NCI-H1105 (cell line): ENCODE data around the gene ZNF865.

Experiments used
- DNase-seq: peaks from one replicate; lab custom pipeline; 2025; lab: John Stamatoyannopoulos, UW

The ZNF865 gene

DNA sequence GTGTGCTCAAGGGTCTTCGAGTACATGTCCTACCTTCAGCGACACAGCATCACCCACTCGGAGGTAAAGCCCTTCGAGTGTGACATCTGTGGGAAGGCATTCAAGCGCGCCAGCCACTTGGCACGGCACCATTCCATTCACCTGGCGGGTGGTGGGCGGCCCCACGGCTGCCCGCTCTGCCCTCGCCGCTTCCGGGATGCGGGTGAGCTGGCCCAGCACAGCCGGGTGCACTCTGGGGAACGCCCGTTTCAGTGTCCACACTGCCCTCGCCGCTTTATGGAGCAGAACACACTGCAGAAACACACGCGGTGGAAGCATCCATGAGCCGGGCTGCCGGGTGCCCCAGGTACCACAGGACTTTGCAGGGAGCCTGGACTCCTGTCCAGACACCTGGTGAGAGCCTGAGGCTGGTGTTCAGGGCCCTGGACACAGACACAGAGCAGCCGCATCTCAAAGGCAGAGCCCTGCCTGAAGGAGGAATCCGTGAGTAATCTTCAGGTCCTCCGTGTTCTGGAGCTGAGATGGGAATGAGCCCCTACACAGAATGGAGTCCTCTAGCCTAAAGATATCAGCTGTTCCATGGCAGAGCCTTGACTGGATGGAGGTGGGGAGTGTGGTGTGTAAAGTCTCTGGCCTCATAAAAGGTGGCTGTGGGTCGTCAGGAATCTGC lies 39.5 kb downstream of the ZNF865 start:
- DNase-seq, result no peak

DNA sequence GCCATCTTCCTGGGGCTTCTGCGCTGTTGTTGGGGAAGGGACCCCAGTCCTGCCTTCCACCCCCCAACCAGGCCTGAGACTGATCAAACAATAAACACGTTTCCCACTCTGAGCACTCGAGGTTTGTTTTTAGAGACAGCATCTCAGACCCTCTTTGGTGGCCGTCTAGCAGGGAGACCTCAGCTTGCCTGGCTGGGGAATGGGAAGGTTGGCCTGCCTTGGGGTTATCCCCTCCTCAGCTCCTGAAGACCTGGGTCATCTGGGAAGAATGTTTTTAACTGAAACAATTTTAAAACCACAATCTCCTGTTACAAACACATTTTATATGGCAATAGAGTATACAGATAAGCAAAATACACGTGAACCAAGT lies 40.0 kb downstream of the ZNF865 start:
- DNase-seq, result no peak

DNA sequence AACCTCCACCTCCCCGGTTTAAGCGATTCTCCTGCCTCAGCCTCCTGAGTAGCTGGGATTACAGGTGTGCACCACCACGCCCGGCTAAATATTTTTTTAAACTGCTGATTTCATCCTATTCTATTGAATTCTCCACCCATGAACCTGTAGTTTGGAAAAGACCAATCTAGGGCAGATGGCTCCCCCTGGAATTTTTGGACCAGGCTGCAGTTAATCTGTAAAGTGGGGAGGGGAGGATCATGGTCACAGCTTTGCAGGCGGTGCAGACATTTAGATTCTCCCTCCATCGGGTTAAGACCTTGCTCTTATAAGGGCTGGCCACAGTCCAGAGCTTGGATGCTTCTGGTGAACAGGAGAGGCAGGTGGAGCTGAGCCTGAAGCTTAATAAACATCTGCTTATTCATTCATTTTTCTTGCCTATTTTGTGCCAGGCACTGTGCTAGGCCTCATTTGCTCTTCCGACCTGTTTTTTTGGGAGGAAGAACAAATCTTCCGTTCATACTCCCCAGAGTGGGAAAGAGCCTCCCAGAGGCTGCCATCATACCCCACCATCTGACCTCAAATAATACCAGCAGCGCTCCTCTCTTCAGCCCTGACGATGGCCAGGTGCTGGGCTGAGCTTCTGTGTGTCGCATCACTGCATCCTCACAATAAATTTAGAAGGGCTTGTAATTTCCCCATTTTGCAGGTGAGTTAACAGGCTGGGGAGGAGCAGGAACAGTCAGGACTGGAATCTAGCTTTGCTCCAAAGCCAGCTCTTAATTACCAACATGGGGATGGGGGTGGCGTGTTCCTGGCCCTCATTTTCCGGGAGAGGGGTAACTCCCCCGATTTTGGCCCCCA lies 41.7 kb downstream of the ZNF865 start:
- no peak for DNase-seq

DNA sequence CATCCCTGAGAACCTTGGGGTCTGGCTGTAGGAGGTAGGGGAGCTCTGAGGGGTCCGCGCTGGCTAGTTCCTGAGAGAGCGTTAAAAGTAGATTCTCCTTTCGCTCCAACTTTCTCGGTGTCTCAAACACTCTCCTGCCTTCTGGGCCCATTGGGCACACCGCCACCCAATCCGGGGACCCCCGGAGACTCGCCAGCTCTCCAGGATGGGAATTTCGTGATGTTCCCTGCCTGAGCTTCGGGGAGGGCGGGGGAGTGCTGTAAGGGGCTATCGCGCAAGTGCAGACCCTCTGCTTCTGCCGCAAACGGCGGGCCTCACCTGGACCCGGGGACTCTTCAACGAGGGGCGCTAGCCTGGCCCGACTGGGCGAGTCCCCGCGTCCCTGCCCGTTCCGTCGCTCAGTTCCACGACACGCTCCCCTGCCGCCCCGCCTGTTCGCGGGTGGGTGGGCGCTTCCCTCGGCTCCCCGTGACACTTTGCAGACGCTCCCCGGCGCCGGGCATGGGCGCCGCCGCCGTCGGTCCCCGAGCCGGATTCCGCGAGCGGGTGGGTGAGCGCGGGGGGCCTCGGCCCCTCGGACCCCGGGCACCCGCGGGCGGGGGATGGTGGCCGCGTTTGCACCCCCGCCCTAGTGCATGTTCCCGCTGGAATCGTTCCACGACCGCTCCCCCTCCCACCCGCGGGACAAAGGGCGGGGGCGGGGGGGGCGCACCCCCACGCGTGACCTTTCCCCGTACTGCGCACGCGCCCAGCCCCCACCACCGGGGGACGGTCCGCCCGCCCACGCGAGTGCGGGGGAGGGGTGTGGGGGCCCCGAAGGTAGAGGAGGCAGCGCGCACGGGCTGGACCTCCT lies 42.5 kb downstream of the ZNF865 start, which contains the start of gene CCDC106:
TSS of gene CCDC106 (plus strand) at position 481 of the 853 bp plus-strand sequence. CDS start 835 bp downstream, outside the sequence.
- peak; percentile 82 for DNase-seq

DNA sequence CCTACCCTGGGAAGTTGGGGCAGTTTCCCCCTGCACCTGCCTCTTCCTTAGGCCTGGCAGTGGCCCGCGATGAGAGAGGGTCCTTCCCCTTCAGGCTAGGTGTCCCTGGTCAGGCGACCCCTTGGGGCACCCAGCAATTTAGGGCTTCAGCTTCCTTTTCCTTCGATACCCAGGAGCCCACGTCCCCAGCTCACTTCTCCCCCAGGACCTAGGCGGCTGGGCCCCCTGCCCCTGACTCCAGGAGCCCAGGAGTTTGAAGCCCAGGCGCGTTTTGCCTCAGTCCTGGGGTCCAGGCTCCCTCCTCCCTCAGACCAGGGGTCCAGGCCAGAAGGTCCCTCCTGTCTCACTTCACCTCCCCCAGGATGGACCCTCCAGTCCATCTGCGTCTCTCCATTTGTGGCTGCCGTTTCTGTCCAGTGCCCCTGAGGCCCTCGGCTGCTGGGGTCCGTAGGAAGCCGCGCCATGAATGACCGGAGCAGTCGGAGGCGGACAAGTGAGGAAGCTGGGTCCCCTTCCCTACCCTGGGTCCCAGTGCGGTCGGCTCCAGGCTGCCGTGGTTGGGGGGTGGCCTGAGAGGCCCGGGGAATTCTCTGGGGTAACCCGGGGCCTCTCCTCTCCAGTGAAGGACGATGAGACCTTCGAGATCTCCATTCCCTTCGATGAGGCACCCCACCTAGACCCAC lies 43.3 kb downstream of the ZNF865 start:
- no peak for DNase-seq

DNA sequence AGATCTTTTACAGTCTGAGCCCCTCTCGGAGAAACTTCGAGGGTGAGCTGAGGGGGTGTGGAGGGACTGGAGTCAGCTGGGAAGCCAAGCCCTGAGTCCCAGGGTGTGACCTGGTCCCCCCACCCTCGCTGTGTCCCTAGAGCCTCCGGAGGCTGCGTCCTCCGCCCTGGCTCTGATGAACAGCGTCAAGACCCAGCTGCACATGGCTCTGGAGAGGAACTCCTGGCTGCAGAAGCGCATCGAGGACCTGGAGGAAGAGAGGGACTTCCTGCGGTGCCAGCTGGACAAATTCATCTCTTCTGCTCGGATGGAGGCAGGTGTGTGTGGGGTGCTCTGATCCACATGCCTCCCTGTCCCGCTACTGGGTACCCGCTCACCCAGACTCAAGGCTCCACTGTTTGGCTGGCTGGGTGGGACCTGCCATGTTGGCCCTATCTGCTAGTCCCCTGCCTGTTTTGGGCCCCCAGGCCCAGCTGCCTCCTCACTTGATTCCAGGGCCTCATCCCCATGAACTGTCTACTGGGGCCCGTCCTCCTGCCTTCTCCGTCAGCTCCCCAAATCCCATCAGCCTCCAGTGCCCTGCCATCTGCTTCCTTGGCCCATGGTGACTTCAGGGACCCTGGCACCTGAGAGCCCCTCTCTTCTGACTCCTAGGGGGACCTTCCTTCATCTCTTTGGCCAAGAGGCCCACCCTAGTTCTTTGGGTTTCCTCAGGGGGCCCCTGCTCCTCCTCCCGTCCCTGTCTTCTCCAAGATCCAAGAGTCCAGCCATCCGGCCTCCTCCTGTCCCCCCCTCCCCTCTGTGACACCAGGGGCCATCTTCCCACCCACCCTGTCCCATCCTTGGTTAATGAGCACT lies 44.0 kb downstream of the ZNF865 start:
- DNase-seq, result no peak

DNA sequence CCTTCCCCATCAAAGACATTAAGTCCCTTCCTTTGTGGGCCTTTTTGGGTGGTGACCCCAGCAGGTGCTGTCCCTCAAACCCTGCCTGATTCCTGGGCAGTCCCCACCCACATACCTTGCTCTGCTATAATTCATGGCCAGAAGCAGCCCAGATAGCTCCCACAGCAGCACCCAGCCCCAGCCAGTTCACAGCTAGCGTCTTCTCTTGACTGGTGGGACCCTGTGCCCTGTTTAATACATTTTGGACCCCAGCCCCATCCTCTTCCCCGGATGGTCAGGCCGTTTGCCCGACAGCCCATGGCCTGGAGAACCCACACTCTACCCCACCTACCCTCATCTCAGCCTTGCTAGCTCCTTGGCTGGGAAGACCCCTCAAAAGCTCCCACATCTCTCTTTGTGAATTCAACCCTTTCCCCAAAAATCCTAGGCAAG lies 44.7 kb downstream of the ZNF865 start:
- no peak for DNase-seq

DNA sequence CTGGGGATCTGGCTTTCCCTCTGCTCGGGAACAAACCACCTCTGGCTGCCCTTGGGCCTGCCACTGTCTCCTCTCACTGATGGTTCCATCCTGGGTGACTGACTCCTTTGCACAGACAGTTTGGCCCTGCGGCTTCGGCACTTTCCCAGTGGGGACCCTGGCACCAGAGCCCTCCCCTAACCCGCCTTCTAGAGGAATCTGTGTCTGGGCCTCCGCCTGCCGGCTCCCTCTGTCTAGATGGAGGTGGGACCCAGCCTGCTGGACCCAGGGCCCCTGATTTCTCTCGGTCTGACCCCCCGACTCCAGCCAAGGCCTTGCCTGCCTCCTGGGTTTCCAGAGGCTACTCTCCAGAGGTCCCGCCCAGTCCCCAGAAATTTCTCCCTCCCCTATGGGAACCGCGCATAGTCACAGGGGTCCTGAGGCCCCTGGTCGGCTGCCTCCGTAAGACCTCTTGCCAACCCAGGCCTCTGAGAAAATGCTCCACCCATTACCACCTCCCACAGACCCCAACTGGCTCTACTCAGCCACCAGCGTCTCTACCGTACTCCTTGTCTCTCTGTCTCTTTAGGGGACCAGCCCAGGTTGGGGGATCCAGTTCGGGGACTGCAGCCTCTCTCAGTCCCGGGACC lies 45.3 kb downstream of the ZNF865 start:
- DNase-seq, result no peak

DNA sequence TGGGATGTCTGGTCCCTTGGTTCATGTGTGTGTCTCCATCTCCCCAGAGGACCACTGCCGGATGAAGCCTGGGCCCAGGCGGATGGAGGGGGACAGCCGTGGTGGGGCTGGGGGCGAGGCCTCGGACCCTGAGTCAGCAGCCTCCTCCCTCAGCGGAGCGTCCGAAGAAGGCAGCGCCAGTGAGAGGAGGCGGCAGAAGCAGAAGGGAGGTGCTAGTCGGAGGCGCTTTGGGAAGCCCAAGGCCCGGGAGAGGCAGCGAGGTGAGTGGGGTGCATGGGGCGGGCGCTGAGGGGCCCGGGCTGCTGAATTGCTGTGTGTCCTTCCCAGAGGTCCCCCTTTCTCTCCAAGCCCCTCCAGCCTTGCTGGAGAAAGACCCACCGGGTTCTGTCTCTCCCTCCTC lies 45.8 kb downstream of the ZNF865 start:
- no peak for DNase-seq

DNA sequence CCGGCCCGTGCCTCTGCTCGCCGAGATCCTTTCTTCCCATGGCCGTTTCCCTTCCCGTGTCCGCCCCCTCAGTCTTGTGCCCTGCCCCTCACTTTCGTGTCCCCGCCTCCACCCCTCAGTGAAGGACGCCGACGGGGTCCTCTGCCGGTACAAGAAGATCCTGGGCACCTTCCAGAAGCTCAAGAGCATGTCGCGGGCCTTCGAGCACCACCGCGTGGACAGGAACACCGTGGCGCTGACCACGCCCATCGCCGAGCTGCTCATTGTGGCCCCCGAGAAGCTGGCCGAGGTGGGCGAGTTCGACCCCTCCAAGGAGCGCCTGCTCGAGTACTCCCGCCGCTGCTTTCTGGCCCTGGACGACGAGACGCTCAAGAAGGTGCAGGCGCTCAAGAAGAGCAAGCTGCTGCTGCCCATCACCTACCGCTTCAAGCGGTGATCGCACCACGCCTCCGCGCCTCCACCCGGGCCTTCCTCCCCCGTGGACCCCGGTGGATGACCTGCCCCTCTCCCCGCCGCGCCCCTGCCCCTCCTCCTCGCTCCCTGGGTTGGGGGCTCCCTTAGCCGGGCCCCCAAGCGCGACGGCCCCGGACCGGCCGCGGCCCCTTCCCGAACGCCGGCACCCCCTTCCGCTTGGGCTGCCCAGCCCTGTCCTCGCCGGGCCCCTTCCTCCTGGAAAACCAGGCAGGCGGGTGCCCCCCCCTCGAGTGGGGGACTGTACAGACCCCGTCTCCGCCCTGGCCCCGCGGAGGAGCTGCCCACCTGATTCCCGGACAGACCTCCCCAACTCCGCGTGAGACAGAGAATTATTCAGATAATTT lies 47.1 kb downstream of the ZNF865 start:
- no peak for DNase-seq

DNA sequence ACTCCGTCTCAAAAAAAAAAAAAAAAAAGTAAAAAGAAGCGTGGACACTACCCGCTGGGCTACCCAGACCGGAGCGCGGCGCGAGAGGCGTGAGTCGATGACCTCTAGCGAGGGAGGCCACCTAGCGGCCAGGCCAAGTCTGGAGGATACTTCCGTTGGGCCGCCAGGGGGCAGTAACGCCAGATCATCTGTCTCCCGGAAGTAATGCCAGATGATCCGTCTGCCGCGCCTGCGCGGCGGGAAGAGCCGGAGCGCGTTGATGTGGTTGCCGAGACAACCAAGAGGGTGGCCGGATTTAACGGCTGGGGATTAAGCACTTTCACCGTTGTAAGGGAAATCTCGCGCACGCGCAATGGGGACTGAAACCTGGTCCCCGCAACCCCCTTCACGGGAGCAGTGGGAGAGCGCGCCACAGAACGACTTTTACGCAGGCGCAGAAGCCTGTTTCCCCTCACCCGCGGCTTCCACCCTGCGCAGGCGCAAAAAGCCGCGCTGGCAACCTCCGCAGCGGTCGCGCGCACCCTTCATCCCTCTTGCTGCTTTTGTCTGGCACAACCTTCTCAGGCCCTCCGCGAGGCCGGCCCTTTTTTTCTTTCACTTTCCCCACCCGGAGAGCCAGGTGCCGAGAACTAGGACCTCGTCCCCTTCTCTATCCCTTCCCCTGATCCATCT lies 48.3 kb downstream of the ZNF865 start:
- peak; percentile 99 for DNase-seq

DNA sequence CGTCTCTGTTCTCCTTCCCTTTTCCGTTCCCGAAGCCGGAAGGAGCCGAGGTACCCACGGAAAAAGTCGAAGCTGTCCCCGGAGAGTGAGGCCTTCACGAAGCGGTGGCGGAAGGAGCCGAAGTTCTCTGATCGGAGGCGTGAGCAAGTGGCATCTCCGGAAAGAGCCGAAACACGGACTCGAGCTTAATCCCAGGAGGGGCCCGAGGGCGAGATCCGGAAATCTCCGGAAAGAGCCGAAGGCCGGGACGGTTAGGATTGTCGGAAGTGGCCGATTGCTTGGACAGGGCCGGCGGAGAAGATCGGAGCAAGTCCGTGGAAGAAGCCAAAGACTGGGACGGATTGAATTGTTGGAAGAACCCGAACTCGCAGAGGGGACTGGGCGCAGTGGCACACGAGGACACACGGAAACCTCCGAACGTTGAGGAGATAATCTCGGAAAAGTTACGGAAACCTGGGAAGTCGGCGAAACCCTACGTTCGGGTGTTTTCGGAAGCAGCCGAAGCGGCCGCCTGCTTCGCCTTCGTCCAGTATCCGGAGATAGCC lies 48.9 kb downstream of the ZNF865 start:
- peak; percentile 99 for DNase-seq

DNA sequence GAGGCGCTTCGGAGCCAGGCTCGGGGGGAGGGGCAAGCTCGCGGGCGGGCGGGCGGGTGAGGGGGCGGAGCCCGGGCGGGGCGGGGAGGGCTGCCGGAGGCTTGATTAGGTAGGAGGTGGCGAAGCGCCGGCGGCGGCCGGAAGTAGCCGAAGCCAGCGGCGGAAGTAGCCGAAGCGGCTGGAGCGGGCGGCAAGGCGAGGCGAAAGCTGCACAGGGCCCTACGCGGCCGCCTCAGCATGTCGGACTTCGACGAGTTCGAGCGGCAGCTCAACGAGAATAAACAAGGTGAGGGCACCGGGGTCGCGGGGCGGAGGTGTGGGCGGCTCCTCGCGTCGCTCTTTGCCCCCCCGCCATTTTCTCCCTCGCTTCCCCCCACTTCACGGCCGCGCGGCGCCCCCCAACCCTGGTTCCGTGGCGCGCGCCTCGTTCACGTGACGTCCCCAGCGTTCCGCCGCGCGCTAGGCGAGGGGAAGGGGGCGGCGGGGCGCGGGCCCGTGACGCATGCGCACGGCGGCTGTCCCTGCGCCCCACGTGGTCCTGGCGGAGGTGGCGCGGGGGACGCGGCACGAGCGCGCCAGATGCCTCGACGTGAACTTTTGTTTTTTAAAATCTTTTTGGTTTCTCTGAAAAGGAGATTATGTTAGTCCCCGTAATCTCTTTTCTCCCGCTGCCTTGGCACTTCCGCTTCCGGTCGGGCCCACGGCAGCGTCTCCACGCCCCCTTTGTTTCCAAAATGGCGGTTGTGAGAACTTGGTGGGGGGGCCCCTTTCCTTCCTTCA lies 49.6 kb downstream of the ZNF865 start, which contains the start of gene U2AF2:
TSS of gene U2AF2 (plus strand) at position 168 of the 780 bp plus-strand sequence. CDS start at position 238, 70 bp downstream.
- DNase-seq, result peak; percentile 94

DNA sequence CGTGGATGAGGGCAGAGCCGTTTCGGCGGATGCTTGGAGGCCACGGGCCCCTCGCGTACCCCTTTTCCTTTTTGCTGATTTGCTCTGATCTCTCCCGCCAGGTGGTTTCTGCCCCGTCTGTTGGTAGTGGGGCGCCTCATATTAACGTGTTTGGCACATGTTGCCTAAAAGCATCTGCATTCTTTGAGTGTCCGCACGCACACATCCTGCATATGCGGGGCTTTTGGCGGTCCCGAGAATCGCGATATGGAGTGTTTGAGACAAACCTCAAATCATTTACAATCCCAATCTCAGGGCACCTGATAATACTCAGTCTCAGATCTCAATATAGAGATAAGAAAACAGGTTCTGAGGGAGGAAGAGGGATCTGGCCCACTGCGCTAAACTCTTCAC lies 50.2 kb downstream of the ZNF865 start:
- DNase-seq, result no peak

DNA sequence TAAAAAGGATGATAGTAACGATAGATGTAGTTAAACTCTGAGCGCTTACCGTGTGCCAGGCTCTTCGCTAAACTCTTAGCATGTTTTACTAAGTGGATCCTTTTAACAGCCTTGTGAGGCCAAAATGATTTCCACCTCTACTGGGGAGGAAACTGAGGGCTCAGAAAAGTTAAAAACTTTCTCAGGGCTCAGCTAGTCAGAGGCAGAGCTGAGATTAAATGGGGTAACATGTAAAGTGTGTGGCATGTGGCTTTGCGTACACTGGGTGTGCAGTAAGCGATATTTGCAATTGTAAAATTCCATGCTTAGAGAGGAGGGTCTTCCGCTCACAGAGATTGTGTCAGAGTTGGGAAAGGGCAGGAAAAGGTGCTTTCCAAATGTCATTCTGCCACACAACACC lies 51.1 kb downstream of the ZNF865 start:
- no peak for DNase-seq

DNA sequence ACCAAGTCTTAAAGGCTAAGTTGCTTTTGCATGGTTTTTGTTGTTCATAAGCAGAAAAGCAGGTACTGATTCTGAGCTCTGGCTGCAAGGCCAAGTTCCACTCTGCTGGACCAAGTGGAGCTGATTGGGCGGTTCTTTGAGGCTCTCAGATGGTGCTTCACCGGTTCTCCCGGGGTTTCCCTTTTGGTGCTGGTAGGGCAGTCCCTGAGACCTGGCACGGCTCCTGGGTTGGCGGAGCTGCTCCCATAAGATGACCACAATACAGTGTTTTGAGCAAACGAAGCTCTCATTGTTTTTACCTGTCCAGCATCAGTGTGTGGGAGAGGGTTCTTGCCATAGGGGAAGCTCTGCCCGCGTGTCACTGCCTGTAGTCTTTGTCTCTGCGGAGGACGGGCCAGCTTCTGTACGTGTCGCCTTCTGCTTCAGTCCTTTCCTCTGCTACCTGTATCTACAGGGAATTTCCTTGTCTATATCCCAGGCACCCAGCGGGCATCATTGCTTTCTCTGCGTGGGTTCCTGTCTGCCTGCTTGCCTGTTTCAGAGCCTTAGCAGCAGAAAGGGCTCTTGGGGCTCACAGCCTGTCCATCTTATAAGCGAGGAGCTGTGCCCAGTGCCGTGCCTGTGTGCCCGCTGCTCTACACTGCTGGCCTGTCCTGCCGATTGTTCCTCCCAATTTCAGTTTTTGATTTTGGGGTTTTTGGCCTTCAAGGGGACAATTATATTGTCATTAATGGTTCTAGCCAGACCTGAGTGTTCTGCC lies 51.7 kb downstream of the ZNF865 start:
- no peak for DNase-seq

DNA sequence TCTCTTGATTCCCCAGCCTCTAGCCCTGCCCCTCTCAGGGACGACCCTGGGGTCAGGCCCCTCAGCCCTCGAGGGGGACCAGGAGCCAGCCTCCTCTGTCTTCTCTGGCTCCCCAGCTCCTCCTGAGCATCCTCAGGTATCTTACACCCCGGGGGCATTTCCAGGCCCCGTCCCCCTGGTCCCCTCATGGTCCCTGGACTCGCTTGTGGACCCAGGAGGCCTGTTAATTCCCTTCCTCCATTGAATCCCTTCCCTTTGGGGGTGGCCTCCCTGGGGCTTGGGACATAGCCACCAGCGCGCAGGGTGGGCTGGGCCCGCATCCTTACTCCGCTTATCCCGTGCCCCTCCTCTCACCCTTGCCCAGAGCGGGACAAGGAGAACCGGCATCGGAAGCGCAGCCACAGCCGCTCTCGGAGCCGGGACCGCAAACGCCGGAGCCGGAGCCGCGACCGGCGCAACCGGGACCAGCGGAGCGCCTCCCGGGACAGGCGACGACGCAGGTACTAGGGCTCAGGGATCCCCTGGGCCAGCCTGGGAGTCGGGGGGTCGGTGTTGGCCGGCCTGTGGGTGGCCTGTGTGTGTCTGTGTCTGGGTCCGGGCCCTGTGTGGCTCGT lies 53.5 kb downstream of the ZNF865 start:
- no peak for DNase-seq
